Ascending aorta (tissue), 2 donors: ENCODE measurements around the gene BAD. TPM values are rescaled to one million over a fixed set of nuclear protein-coding genes. Genes with fewer than 3 reads are reported as not detected.

ENCODE experiments used
- DNase-seq, 2 donors: peaks; one replicate each; pipeline ENCODE4 v3.0.0-alpha.2; 2019; ENCODE audit warnings: low spot score in 2 of 2
- H3K27ac ChIP-seq, 2 donors: fragments of 200-600 bp; sonication (generic); one replicate each; pipeline ENCODE4 v1.5.1; 2016 to 2017; ENCODE audit warnings: mild to moderate bottlenecking in 1 of 2
- H3K27me3 ChIP-seq: fragments of 200-600 bp; sonication (generic); one replicate; pipeline ENCODE4 v1.5.1; 2017
- H3K36me3 ChIP-seq, 2 donors: fragments of 200-600 bp; sonication (generic); one replicate each; pipeline ENCODE4 v1.5.1; 2016
- H3K4me1 ChIP-seq, 2 donors: fragments of 200-600 bp; sonication (generic); one replicate each; pipeline ENCODE4 v1.5.1; 2016 to 2017; ENCODE audit warnings: mild to moderate bottlenecking in 1 of 2
- H3K4me3 ChIP-seq, 2 donors: fragments of 200-600 bp; sonication (generic); one replicate each; pipeline ENCODE4 v1.5.1; 2016 to 2017; ENCODE audit warnings: mild to moderate bottlenecking in 1 of 2
- H3K9me3 ChIP-seq, 2 donors: fragments of 200-600 bp; sonication (generic); one replicate each; pipeline ENCODE4 v1.5.1; 2016
- intact Hi-C: fragments of 100-400 bp; cut with DNase I; formaldehyde crosslinking; loops from one replicate; pipeline ENCODE4 v1.15.1; 2023
- total RNA-seq: library from RNA; depleted of rRNA; stranded (reverse); fragments of >200 nt; gene quantifications from one replicate; pipeline ENCODE4 v1.1.0, GENCODE V29; 2016
- TF ChIP-seq, protein P1 (sequence below), 3 experiments: fragments of 200-600 bp in 2 of 3; fragments of 450-650 bp in 1 of 3; sonication (generic) in 2 of 3; IDR thresholded peaks; one replicate each; pipeline ENCODE4 v1.5.1; 2016 to 2019; ENCODE audit warnings: antibody characterized with exemption in 3 of 3, mild to moderate bottlenecking in 1 of 3, moderate library complexity in 1 of 3

Gene BAD
- total RNA-seq, 1 donor from 2014 or later: 175 TPM

GRCh38 chr11:64261556-64262080, 22.8 kb downstream of the BAD start:
- Histone ChIP-seq H3K4me3 (no peak overlapping the region), H3K9me3 (no peaks in the 10 kb centered on the region), H3K27me3 (no peaks in the 10 kb centered on the region), H3K4me1 (no peaks in the 10 kb centered on the region), H3K36me3 (peaks cover 78 to 93% of the 10 kb centered on the region in 2 donors), H3K27ac (no peak overlapping the region)
- intact Hi-C loops: no loop called here
- TF ChIP-seq, protein P1, sequence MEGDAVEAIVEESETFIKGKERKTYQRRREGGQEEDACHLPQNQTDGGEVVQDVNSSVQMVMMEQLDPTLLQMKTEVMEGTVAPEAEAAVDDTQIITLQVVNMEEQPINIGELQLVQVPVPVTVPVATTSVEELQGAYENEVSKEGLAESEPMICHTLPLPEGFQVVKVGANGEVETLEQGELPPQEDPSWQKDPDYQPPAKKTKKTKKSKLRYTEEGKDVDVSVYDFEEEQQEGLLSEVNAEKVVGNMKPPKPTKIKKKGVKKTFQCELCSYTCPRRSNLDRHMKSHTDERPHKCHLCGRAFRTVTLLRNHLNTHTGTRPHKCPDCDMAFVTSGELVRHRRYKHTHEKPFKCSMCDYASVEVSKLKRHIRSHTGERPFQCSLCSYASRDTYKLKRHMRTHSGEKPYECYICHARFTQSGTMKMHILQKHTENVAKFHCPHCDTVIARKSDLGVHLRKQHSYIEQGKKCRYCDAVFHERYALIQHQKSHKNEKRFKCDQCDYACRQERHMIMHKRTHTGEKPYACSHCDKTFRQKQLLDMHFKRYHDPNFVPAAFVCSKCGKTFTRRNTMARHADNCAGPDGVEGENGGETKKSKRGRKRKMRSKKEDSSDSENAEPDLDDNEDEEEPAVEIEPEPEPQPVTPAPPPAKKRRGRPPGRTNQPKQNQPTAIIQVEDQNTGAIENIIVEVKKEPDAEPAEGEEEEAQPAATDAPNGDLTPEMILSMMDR (IDR thresholded peaks at IDR 0.05): no peak
- DNase-seq: no peak

- no peak for DNase-seq
- no peaks in the 10 kb centered on the region for H3K9me3 ChIP-seq
- peaks cover 76 to 93% of the 10 kb centered on the region in 2 donors for H3K36me3 ChIP-seq
- no peak overlapping the region for H3K27ac ChIP-seq
- H3K4me1 ChIP-seq: no peaks in the 10 kb centered on the region
- no peak overlapping the region for H3K4me3 ChIP-seq
- intact Hi-C loops: no loop called here
- no peaks in the 10 kb centered on the region for H3K27me3 ChIP-seq
- TF ChIP-seq, protein P1 (IDR thresholded peaks at IDR 0.05): no peak
Measured at GRCh38 chr11:64260147-64260708, 24.2 kb downstream of the BAD start.

DNA sequence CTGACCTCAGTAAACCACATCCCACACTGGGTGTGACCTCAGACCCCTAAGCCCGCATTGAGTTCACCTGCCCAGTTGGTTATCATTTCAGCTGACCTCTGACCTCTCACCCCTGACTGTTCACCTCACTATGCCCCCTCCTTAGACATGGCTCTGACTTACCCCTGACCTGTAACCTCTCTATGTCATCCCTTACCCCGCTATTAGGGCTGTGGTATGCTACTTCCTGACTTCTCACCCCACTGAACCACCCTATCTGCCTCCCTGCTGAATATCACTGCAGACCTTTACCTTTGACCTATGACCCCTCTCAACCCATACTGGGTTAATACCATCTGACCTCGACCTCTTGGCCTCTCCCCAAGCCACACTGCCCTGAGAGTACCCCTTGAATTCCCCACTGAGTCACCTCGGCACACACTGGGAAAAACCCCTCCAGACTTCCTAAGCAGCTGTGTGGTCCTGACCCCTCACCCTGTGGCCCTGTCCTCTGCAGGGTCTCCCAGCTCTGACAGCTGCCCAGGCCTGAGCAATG, 24.9 kb downstream of the BAD start:
- Histone ChIP-seq H3K36me3 (peaks cover 80 to 93% of the 10 kb centered on the region in 2 donors), H3K9me3 (no peaks in the 10 kb centered on the region), H3K27me3 (no peaks in the 10 kb centered on the region), H3K4me1 (no peaks in the 10 kb centered on the region), H3K4me3 (no peak overlapping the region), H3K27ac (no peak overlapping the region)
- intact Hi-C loops: no loop called here
- TF ChIP-seq, protein P1 (IDR thresholded peaks at IDR 0.05): no peak
- DNase-seq: no peak

- H3K4me1 ChIP-seq: no peaks in the 10 kb centered on the region
- peaks cover 80 to 90% of the 10 kb centered on the region in 2 donors for H3K36me3 ChIP-seq
- H3K9me3 ChIP-seq: no peaks in the 10 kb centered on the region
- no peak overlapping the region for H3K4me3 ChIP-seq
- intact Hi-C loops: no loop called here
- no peak overlapping the region for H3K27ac ChIP-seq
- no peaks in the 10 kb centered on the region for H3K27me3 ChIP-seq
- DNase-seq: no peak
- TF ChIP-seq, protein P1 (IDR thresholded peaks at IDR 0.05): no peak
Measured at GRCh38 chr11:64258946-64259532, 25.4 kb downstream of the BAD start.

- no peaks in the 10 kb centered on the region for H3K27me3 ChIP-seq
- H3K4me3 ChIP-seq: no peak overlapping the region
- intact Hi-C loops: no loop called here
- H3K27ac ChIP-seq: no peak overlapping the region
- H3K9me3 ChIP-seq: no peaks in the 10 kb centered on the region
- TF ChIP-seq, protein P1 (IDR thresholded peaks at IDR 0.05): no peak
- peaks cover 0 to 5% of the 10 kb centered on the region in 2 donors for H3K4me1 ChIP-seq
- DNase-seq: no peak
- H3K36me3 ChIP-seq: peaks cover 73 to 83% of the 10 kb centered on the region in 2 donors
Measured at GRCh38 chr11:64258356-64258755, 26.1 kb downstream of the BAD start.
